SH-SY5Y (cell line): Measurements from ENCODE around the gene FGF1.

Source experiments
- GATA2 ChIP-seq: IDR thresholded peaks from 2 replicates; pipeline ENCODE4 v1.6.1; 2011; ENCODE audit warnings: mild to moderate bottlenecking, low read depth, low read length
- GATA3 ChIP-seq: IDR thresholded peaks from 2 replicates; pipeline ENCODE4 v1.6.1; 2011; ENCODE audit warnings: low read depth, mild to moderate bottlenecking, low read length, moderate library complexity

- no peak for TF ChIP-seq GATA2
- TF ChIP-seq GATA3: no peak
Observed at GRCh38 chr5:142601432-142601831, 84.5 kb downstream of the FGF1 start.
